HFF-Myc (cell line): Measurements from ENCODE around the gene DOCK1.

Experiments
- DNase-seq: peaks from one replicate; pipeline ENCODE4 v3.0.0-alpha.2; 2011; ENCODE audit warnings: low read depth; ENCODE audit errors: extremely low read depth
- H3K4me3 ChIP-seq: replicated peaks from 2 replicates; pipeline ENCODE4 v1.5.1; 2011; ENCODE audit warnings: low read depth, mild to moderate bottlenecking, control low read depth, low read length
- TF ChIP-seq, protein P1 (sequence below): IDR thresholded peaks from 2 replicates; pipeline ENCODE4 v1.5.1; 2012; ENCODE audit warnings: mild to moderate bottlenecking, low read depth, low read length, control low read depth; ENCODE audit errors: missing control alignments

The DOCK1 gene

GRCh38 chr10:127148066-127148932 lies 243.1 kb downstream of the DOCK1 start:
- TF ChIP-seq, protein P1, sequence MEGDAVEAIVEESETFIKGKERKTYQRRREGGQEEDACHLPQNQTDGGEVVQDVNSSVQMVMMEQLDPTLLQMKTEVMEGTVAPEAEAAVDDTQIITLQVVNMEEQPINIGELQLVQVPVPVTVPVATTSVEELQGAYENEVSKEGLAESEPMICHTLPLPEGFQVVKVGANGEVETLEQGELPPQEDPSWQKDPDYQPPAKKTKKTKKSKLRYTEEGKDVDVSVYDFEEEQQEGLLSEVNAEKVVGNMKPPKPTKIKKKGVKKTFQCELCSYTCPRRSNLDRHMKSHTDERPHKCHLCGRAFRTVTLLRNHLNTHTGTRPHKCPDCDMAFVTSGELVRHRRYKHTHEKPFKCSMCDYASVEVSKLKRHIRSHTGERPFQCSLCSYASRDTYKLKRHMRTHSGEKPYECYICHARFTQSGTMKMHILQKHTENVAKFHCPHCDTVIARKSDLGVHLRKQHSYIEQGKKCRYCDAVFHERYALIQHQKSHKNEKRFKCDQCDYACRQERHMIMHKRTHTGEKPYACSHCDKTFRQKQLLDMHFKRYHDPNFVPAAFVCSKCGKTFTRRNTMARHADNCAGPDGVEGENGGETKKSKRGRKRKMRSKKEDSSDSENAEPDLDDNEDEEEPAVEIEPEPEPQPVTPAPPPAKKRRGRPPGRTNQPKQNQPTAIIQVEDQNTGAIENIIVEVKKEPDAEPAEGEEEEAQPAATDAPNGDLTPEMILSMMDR, result no peak

GRCh38 chr10:127148933-127149220 lies 243.6 kb downstream of the DOCK1 start:
- TF ChIP-seq, protein P1, result no peak
- no peak for DNase-seq
- peak overlapping the region; percentile 4; the same call in 1 of the 2 replicates for H3K4me3 ChIP-seq

More at GRCh38 chr10:127148066-127148932, 243.1 kb downstream of the DOCK1 start:
- H3K4me3 ChIP-seq, result peak overlapping the region; percentile 4
- DNase-seq, result peak; percentile 91

DNA sequence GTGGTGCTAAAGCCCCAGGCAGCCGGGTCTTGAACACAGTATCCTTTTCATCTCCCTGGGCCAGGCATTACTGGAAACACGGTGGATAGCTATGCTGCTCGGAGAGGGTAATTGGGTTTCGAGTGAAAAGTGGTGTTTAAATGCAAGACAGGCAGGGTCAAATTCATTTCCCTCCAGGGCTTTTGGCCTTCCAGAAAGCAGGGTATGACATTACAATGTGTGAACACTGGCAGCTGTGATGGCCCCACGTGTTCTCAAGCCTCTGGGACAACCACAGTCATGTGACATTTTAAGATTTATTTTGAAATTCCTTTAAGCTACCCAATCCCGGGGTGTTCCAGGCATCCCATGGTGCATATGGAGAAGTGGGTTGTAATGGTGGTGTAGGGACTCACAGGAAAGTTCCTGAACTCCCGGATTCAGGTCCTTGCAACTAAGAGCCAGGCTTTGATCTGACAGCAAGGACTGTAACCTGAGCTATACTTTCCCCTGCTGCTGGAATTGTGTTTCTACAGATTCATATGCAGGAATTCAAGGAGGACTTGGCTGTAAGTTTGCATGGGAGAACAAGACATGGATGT lies 244.4 kb downstream of the DOCK1 start:
- TF ChIP-seq, protein P1, result no peak
- no peak for DNase-seq
- H3K4me3 ChIP-seq, result no peak overlapping the region

DNA sequence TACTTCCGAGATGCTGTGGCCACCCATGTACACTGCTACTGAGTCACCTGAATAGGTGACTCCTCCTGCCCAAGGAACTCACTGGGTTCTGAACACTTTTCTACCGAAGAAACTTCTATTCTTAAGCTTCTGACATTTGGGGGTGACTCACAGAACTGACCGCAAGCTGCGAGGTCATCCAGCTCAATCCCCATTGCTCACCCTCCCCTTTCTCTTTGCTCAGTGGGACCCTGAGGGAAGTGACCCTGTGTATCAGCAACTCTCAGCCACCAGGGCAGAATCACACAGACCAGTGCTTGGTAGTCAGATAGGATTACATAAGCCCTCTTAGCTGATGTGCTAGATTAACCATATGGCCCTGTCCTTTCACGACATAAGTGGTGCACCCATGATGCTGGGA lies 244.9 kb downstream of the DOCK1 start:
- TF ChIP-seq, protein P1, result no peak
- H3K4me3 ChIP-seq, result no peak overlapping the region
- no peak for DNase-seq

DNA sequence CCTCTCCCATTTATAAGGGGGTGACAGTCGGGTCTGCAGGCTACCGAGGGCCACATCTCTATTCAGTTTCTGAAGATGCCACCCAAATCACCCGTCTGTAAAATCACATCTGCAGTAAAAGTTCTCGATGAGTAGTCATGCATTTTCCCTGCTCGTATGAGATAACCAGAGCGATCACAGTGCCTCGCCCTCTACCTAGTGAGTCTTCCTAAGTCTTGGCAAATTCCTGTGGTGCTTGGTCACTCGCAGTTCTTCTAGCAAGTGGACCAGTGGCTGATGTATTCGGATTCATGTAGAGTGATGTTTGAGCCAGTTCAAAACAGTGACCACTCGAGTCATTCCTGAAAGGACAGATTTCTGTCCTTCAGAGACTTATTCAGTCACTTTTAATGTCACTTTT lies 246.3 kb downstream of the DOCK1 start:
- no peak for DNase-seq
- TF ChIP-seq, protein P1, result no peak
- H3K4me3 ChIP-seq, result no peak overlapping the region

DNA sequence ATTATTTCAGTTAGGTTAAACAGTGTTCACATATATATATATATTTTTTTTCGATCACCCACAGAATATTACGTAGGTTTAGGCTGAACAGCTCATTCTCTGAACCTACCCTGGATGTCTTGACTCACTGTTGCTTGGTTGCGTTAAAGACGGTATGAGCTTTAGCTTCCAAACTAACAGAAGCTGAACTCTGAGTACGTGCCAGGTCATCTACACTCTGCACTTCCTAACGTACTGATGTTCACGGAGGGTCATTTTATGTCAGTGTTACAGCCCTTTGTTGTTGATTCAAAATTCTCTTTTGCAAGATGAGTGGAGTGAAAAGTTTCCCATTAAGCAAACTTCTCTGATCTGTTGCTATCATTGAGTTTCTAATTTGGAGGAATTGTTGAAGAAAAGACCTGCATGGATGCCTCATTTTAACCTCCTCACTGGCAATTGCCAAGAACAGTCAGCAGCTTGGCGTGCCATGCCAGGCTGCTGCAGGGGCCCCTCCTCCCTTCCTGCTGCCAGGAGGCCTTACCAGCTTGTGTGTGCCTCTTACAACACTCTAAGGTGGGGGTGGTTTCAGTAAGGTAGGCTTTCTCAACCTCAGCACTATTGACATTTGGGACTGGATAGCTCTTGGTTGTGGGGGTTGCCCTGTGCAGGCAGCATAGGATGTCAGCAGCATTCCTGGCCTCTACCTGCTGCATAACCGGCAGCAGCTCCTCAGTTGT lies 246.9 kb downstream of the DOCK1 start:
- H3K4me3 ChIP-seq, result no peak overlapping the region
- no peak for DNase-seq
- TF ChIP-seq, protein P1, result no peak
